Upper lobe of left lung (tissue), 6 donors: ENCODE measurements around the gene KCNQ1OT1. TPM values are rescaled to one million over a fixed set of nuclear protein-coding genes. Genes with fewer than 3 reads are reported as not detected.
A peak's percentile ranks its signal among the peaks of the same experiment; 100 is the strongest.

ENCODE experiments used
- ATAC-seq, 2 donors: fragments of 200-7000 bp; cut with Tn5 transposase; one replicate each; pipeline ENCODE4 v1.9.1; 2022; ENCODE audit warnings: mild to moderate bottlenecking in 2 of 2, moderate library complexity in 2 of 2; ENCODE audit not compliant: low FRiP score in 2 of 2
- DNase-seq, 2 donors: peaks; one replicate each; pipeline ENCODE4 v3.0.0-alpha.2; 2019 to 2020
- H3K27ac ChIP-seq, 4 donors: fragments of 200-600 bp; sonication (generic); one replicate each; pipeline ENCODE4 v1.5.1; 2016 to 2019
- H3K27me3 ChIP-seq, 4 donors: fragments of 200-600 bp; sonication (generic); one replicate each; pipeline ENCODE4 v1.5.1; 2017 to 2019
- H3K36me3 ChIP-seq, 4 donors: fragments of 200-600 bp; sonication (generic); one replicate each; pipeline ENCODE4 v1.5.1; 2016 to 2019
- H3K4me1 ChIP-seq, 4 donors: fragments of 200-600 bp; sonication (generic); one replicate each; pipeline ENCODE4 v1.5.1; 2018 to 2019
- H3K4me3 ChIP-seq, 4 donors: fragments of 200-600 bp; sonication (generic); one replicate each; pipeline ENCODE4 v1.5.1; 2017 to 2019; ENCODE audit warnings: mild to moderate bottlenecking in 2 of 4, moderate library complexity in 1 of 4
- H3K9me3 ChIP-seq, 4 donors: fragments of 200-600 bp; sonication (generic); one replicate each; pipeline ENCODE4 v1.5.1; 2018 to 2019
- EP300 ChIP-seq, 4 donors: sonication (generic); formaldehyde crosslinking; IDR thresholded peaks; one replicate each; pipeline ENCODE4 v1.5.1; 2017; ENCODE audit warnings: antibody characterized with exemption in 4 of 4, control low read depth in 2 of 4
- POLR2A ChIP-seq, 4 donors: fragments of 450-650 bp; IDR thresholded peaks; one replicate each; pipeline ENCODE4 v1.5.1; 2016 to 2017; ENCODE audit warnings: antibody characterized with exemption in 4 of 4, mild to moderate bottlenecking in 2 of 4
- POLR2AphosphoS5 ChIP-seq, 2 donors: sonication (generic); formaldehyde crosslinking; IDR thresholded peaks; one replicate each; pipeline ENCODE4 v1.5.1; 2017; ENCODE audit warnings: antibody characterized with exemption in 2 of 2
- WGBS, 2 donors: methylation state at CpG; one replicate each; pipeline ENCODE4 v1.1.5; 2017 to 2018; 5-methylcytosine and 5-hydroxymethylcytosine counted together
- total RNA-seq, 6 donors: library from RNA; depleted of rRNA in 4 of 6; stranded (reverse); fragments of >200 nt in 4 of 6; gene quantifications; one replicate each; pipeline versions ENCODE4 v1.1.0 to v1.2.1, GENCODE V29; 2016 to 2021
- TF ChIP-seq, protein P1 (sequence below), 6 experiments: fragments of 450-650 bp in 4 of 6; fragments of 200-600 bp in 2 of 6; sonication (generic) in 2 of 6; IDR thresholded peaks; one replicate each; pipeline ENCODE4 v1.5.1; 2016 to 2019; ENCODE audit warnings: antibody characterized with exemption in 6 of 6
- donor health status: DM: no; HTN: no; CAD: no; lungs with moderate emphysema.
- donor health status: DM: no; HTN: yes; CAD: no; lungs with severe emphysema.

The KCNQ1OT1 gene
- total RNA-seq, 6 donors from 2014 or later, result 1.1 to 6.3 (median 4.1) TPM

DNA sequence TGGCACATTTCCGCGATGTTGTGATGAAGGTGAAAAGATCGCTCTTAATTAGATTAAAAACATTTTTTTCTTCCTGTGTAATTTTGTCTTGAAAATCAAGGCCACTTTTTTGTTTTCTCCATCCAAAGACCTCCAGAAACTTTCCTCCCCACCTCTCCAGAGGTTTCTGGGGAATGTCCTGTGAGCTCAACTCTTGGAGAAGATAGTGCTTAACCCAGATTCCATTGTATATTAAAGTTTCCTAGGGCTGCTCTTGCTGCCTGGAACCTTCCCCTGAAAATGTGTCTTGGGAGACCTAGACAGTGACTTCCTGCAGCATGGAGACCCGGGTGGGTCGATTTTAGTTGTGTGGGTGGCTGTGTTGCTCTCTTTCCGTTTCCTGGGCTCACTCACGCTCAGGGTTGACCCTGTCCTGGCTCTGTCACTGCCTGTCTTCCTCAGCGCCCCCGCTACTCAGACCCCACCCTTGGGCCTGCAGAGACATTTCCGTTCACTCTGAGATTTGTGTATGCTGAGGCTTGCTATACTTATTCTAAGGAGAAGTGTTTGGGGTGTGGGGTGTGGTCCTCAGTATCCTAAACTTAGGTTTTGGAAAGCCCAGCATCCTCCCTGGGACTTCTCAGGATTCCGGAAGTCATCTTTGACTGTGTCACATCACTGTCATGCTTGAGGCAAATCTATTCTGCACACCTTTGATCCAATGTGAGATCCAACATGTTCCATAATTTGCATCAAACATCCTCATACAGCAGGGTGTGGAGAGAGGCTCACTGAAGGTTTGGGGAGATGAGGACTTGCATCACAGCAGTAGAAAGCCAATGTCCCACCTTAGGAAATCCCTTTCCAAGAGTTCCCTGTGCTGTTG, 47.2 kb downstream of the KCNQ1OT1 start:
- Histone ChIP-seq H3K9me3 (peaks cover 18 to 68% (median 38%) of the 10 kb centered on the region in 4 donors), H3K4me3 (no peak overlapping the region), H3K36me3 (no peaks in the 10 kb centered on the region), H3K4me1 (peaks cover 0 to 4% (median 2%) of the 10 kb centered on the region in 4 donors), H3K27ac (no peak overlapping the region), H3K27me3 (no peaks in the 10 kb centered on the region)
- 82 to 91% methylated on average over 11 of the region's 11 CpGs for WGBS, 2 donors
- TF ChIP-seq POLR2A (IDR thresholded peaks at IDR 0.05) (no peak), EP300 (IDR thresholded peaks at IDR 0.05) (no peak), POLR2AphosphoS5 (IDR thresholded peaks at IDR 0.05) (no peak)
- TF ChIP-seq, protein P1, sequence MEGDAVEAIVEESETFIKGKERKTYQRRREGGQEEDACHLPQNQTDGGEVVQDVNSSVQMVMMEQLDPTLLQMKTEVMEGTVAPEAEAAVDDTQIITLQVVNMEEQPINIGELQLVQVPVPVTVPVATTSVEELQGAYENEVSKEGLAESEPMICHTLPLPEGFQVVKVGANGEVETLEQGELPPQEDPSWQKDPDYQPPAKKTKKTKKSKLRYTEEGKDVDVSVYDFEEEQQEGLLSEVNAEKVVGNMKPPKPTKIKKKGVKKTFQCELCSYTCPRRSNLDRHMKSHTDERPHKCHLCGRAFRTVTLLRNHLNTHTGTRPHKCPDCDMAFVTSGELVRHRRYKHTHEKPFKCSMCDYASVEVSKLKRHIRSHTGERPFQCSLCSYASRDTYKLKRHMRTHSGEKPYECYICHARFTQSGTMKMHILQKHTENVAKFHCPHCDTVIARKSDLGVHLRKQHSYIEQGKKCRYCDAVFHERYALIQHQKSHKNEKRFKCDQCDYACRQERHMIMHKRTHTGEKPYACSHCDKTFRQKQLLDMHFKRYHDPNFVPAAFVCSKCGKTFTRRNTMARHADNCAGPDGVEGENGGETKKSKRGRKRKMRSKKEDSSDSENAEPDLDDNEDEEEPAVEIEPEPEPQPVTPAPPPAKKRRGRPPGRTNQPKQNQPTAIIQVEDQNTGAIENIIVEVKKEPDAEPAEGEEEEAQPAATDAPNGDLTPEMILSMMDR (IDR thresholded peaks at IDR 0.05), result no peak
- ATAC-seq (no peak), DNase-seq (no peak)

DNA sequence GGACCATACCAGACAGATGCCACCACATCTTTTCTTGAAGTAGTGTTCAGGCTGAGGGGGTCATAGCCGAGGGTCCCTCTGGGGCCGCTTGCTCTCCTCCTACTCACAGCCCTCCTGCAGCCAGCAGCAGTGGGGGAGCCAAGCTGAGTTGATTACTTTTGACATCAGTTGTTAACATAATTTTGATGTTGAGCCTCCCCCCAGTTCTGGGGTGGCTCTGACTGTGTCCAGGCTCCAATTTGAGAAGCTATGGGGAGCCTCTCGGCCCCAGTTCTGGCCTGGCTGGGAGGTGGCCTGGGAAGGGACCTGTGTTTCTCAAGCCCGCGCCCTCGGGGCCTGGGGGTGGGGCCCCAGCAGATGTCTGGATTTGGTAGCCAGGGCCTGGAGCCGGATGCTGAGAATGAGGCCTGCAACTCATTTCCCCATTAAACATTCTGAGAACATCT, 47.9 kb downstream of the KCNQ1OT1 start:
- Histone ChIP-seq H3K9me3 (peaks cover 18 to 73% (median 38%) of the 10 kb centered on the region in 4 donors), H3K27me3 (no peaks in the 10 kb centered on the region), H3K4me1 (peaks cover 0 to 4% (median 2%) of the 10 kb centered on the region in 4 donors), H3K27ac (no peak overlapping the region), H3K4me3 (no peak overlapping the region), H3K36me3 (no peaks in the 10 kb centered on the region)
- 87 to 97% methylated on average over 7 of the region's 7 CpGs for WGBS, 2 donors
- DNase-seq, result peak in 1 of 2 donors; percentile 38
- no peak for TF ChIP-seq EP300 (IDR thresholded peaks at IDR 0.05)
- TF ChIP-seq POLR2AphosphoS5 (IDR thresholded peaks at IDR 0.05), result no peak
- TF ChIP-seq POLR2A (IDR thresholded peaks at IDR 0.05), result no peak
- TF ChIP-seq, protein P1 (IDR thresholded peaks at IDR 0.05), result no peak
- ATAC-seq, result peak in 1 of 2 donors; percentile 41

DNA sequence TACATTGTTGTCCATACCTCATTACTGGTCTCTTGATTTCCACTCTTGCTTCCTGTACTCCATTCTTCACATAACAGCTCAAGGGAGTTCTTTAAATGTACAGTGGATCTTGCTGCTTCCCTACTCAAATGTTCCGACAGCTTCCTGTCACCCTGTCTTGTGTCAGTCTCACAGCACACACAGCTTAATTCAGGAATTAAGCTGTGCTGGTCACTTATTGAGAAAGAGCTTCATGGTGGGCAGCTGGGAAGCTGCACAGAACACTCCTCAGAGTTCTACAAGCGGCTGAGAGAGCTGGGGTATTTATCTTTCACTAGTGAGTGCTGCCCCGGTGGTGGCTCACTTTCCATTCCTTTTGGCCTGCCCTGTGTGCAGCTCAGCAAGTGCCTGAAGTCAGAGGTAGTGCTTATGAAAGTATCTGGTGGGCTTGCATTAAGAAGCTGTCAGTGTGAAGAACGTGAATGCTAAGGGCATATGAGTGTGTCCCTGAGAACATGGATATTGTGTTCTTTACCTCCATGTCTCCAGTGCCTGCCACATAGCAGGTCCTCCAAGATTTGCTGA, 48.7 kb downstream of the KCNQ1OT1 start:
- no peaks in the 10 kb centered on the region for H3K36me3 ChIP-seq
- H3K4me3 ChIP-seq, result no peak overlapping the region
- peaks cover 18 to 79% (median 40%) of the 10 kb centered on the region in 4 donors for H3K9me3 ChIP-seq
- TF ChIP-seq, protein P1 (IDR thresholded peaks at IDR 0.05), result no peak
- no peak for TF ChIP-seq EP300 (IDR thresholded peaks at IDR 0.05)
- no peak for TF ChIP-seq POLR2AphosphoS5 (IDR thresholded peaks at IDR 0.05)
- no peak for TF ChIP-seq POLR2A (IDR thresholded peaks at IDR 0.05)
- no peak overlapping the region for H3K27ac ChIP-seq
- DNase-seq, result no peak
- ATAC-seq, result no peak
- WGBS, 2 donors, result 84 to 88% methylated on average over 3 to 4 of the region's 4 CpGs
- H3K4me1 ChIP-seq, result peaks cover 0 to 2% (median under 1%) of the 10 kb centered on the region in 4 donors
- H3K27me3 ChIP-seq, result no peaks in the 10 kb centered on the region

DNA sequence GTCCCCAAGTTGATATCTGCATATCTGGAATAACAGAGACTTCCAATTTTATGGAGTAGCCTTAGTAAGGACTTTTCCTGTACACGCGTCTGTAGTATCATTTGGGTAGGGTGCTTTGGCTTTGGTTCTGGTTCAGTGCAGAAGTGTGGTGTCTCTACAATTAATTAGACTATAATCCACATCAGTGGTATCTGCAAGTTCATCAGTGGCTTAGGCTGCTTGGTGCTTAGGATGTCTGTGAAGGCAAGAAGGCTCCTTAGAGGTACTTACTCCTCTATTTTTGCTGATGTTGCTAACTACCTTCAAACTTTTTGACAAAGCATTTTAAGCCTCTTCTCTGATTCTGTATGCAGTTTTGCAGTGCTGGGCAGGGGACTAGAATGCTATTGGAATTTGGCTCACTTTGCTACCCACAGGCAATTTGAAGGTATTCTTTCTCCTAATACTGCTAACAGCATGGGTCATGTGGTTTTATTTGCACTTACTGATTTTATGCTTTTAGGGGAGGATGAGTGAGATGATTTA, 49.4 kb downstream of the KCNQ1OT1 start:
- Histone ChIP-seq H3K4me3 (no peak overlapping the region), H3K27me3 (no peaks in the 10 kb centered on the region), H3K4me1 (no peaks in the 10 kb centered on the region), H3K36me3 (no peaks in the 10 kb centered on the region), H3K27ac (no peak overlapping the region), H3K9me3 (peaks cover 18 to 83% (median 45%) of the 10 kb centered on the region in 4 donors)
- no peak for ATAC-seq
- no peak for DNase-seq
- TF ChIP-seq, protein P1 (IDR thresholded peaks at IDR 0.05), result no peak
- no peak for TF ChIP-seq EP300 (IDR thresholded peaks at IDR 0.05)
- no peak for TF ChIP-seq POLR2A (IDR thresholded peaks at IDR 0.05)
- WGBS, 2 donors, result 97% methylated on average over 2 of the region's 2 CpGs
